Stimulated activated CD4-positive, alpha-beta T cell treated with anti-CD3 and anti-CD28 coated beads, Interleukin-15, amount 100 ng/mL, for 1 hour (primary cell): ENCODE measurements around the gene CHST8.

Experiments used
- DNase-seq, 2 donors: peaks; one replicate each; pipeline ENCODE4 v3.0.0-alpha.2; 2020; ENCODE audit warnings: low read depth in 1 of 2, low spot score in 1 of 2

Gene CHST8

DNA sequence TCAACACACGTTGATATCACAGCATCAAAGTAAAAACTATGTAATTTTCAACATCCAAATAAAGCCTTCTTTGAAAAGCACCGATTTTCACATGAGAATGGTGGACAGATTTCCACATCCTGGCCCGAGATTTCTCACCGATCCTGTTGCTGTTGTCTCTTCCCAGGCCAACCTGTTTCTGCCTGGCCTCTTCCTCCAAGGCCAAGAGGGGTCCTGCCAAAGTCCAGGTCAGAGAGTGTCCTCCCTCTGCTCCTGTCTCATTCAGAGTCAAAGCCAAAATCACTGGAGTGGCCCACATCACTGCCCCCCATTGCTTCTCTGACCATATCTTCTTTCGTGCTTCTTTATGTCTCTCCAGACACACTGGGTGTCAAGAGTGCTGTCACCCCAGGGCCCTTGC lies 49.5 kb downstream of the CHST8 start:
- no peak for DNase-seq

DNA sequence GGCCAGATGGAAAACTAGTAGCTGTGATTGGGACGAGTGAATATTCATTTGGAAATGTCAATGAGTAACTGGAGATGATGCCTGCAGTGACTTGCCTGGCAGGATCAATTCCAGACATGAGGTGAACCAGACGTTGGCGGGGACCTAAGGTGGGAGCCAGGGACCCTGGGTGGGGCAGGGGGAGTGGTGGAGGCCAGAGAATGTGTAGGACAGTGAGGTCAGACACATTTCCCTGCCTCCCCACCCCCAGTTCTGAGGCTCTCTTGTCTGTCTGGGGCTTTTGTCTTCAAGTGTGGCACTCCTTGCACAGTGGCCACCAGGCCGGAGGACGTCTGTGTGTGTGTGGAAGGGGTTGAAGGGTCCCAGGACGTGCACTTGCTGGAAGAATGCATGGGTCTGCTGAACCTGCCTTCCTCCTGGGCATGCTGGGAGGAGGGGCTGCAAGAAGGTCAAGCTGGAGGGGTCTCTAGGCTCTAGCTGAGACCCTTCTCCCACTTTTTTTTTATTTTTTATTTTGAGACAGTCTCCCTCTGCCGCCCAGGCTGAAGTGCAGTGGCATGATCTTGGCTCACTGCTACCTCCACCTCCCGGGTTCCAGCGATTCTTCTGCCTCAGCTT lies 51.6 kb downstream of the CHST8 start:
- no peak for DNase-seq

DNA sequence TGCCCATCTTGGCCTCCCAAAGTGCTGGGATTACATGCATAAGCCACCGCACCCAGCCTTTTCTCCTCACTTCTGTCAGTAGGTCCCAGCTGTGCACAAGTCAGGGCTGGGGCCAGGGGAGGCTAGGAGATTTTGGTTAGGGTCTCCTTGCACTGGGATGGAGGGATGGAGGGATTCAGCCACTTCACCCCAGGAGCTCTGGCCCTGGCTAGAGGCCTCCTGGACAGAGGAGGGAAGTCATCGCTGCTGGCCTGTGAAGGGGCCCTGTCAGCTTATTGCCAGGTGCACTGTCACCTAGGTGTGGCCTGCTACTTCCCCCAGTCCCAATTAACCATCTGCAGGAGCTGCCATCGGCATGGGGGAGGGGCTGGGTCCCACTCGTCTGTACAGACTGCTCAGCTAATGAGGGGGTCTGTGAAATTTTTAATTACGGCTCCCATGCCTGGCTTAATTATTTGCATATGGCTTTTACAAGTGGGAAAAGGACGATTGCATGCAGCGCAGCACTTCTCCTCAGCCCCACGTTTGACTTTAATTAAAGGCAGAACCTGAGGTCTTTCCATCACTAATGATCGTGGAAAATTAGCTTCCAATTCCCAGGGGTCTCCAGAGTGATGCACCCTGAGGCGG lies 52.4 kb downstream of the CHST8 start:
- DNase-seq, result no peak

DNA sequence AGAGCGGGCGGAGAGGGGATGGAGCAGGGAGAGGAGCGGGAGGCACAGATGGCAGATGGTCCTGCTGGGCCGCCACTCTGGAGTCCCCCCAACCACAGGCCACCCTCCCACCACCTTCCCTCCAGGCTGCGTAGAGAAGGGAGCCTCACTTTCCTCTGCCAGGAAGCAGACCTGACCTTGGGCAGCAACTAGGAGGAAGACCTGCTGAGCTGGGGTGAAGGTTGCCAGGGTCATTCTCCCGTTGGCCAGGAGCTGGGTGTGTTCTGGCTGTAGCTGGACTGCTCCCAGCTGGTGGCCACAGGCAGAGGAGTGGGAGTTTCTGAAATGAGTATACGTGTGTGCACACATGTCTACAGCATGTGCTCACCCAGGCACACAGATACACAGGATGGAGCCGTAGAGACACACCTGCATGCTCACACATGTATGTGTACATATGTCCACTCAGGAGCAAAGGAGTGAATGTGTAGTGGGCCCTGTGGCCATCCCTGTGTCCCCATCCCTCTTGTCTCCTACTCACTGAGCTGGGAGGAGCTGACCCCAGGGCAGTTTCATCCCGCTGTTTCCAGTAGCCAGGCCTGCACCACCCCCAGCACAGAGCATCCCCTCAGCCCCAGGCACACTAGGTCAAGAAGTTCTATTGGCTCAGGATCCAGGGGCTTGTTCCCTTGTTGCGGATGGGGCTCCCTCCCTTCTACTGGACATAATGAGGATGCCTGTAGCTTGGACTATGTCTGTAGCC lies 53.0 kb downstream of the CHST8 start:
- DNase-seq, result no peak

DNA sequence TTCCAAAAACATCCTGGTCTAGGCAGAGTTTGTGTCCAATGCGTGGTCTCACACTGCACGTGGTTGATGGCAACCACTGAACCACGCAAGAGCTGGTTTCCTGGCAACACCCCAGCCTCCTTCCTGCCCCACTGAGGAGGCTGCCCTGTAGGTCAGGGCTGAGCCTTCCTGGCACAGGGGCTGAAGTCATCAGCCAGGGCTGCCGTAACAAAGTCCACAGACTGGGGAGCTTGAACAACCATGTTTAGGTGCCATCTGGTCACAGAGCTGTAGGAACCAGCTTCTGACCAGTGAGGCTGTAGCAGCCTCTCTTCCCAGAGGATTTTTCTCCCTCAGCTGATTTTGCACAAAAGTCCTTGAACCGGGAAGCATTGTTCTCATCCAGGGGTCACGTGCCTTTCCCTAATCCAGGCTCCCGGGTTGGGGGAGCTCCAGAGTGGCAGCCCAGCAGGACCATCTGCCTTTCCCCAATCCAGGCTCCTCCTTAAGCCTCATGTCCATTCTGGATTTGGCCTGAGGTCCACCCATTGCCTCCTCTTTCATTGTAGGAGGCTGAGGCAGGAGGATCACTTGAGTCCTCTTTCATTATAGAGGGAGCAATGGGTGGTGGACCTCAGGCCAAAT lies 53.9 kb downstream of the CHST8 start:
- no peak for DNase-seq

DNA sequence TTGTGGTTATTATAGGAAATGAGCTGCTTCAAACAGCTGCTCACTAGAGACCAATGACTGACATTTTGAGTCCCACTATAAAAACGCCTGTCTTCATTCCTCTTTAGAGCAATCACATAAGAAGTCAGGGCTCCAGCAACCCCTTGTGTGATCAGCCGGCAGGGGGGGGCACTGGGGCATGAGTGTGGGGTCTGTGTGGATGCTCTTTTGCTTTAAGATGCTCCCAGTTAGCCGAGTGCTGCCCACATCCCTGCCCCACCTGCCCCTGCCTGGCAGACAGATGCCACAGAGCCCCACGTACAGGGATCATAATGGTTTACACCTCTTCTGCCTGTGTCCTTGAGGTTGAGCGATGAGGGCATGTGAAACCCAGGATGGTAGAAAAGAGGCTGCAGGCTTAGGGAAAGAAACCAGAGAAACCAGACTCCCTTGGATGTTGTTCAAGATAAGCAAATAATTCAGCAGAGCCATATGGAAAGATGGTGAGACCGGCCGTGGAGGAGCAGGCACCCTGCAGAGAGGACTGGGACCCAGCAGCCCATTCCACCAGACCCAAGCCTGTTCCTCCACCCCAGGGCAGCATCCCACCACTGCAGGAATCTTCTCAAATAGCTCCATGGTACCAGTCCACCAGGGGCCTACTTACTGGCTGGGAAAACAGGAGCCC lies 55.4 kb downstream of the CHST8 start:
- no peak for DNase-seq

DNA sequence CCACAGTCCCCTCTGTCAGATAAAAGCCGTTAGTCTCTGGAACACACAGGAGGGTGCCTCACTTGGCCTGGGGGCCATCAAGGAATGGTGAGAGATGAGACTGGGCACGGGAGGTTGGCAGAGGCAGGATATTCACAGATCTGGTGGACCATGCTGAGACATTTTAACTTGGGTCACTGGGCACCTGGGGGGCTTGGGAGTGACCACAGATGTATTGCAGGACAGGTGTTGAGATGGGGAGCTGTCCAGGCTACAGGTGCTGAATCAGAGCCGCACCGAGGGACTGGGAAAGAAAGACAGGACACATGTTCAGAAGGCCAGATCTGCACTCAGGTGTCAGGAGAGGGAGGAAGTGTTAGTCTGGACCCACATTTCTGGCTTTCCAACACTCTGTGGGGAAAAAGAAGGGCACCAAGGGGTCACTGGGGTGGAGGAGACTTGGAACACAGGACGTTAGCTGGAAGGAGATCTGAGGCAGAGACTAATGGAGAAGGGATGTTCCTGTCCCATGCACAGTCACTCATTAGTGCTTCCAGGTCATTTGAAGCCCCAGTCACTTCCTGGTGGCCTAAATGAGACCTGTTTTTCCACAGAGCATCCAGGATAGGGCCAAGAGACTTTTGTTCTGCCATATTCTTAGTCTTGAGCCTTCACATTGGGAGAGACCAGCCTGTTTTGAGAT lies 56.1 kb downstream of the CHST8 start:
- no peak for DNase-seq

DNA sequence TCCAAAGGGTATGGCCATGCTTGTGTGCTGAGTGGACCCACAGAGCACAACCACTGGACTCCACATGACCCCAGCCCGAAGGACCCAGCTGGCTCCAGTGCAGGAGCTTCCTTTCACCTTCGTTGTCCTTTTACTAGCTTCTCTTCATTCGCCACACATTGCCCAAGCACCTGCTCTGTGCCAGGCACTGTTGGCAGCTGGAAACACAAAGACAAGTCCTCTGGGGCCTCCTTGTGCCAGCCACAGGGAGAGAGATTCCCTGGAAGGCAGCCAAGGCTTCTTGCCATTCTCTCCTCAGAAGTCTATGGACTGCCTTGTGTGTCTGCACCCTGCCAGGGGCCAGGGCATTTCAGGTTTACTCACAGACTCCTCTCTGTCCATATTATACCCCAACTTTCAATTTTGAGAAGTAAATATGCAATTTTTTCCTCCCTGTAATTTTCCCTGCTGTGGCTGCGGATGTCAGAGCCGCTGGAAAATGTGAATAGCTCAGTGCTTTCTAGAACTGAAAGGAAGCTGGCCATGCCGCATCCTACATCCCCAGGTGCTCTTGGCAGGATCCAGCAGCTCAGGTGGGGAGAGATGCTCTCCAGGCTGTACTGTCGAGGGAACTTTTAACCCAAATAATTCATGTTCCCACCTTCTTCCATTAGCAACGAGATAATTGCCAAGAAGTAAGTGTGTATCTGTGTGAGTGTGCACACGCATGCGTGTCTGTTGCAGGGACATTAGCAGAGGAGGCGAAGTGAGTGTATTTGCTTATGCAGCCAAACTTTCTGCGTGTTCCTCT lies 57.2 kb downstream of the CHST8 start:
- DNase-seq, result no peak

DNA sequence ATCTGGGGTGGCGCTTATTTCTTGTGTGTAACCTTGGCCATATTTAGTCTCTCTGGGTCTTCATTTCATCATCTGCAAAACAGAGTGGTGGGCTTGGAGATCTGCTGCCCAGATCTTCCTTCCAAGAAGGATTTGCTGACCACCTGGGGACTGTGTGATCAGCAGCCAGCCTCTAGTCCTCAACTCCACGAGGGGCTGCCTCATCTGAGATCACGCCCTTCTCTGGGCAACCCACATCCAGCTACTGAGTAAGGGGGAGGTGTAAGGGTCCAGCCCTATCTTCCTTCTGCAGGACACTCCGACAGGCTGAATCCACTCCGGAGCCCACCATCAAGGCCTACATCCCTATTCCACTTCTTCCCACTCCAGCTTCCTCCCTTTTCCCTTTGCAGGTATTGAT lies 57.9 kb downstream of the CHST8 start:
- DNase-seq, result no peak

DNA sequence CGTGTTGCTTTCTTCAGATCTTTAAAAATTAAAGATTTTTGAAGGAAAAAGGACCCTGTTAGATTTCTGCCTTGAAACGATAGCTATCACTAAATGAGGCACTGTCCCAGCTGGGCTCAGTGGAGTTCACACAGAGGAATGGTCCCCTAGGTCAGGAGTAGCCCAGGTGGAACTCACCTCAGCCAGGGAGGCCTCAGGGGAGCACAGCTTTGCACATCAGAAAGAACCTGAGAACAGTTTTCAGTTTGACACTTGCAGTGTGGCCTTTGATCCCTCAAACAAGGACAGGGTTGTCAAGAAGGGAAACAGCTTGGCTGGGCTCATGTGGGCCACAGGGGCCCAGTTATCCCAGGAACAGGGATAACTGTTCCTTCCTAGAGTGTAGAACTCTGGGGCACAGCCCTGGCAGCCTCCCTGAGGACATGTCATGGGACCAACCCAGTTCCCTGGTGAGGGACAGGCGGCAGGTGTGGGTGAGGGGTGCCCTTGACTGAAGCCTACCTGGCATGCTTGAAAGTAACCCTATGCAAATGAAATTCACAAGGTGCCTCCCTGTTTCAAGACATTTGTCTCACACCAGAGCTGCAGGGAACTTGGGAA lies 59.4 kb downstream of the CHST8 start:
- DNase-seq, result no peak

DNA sequence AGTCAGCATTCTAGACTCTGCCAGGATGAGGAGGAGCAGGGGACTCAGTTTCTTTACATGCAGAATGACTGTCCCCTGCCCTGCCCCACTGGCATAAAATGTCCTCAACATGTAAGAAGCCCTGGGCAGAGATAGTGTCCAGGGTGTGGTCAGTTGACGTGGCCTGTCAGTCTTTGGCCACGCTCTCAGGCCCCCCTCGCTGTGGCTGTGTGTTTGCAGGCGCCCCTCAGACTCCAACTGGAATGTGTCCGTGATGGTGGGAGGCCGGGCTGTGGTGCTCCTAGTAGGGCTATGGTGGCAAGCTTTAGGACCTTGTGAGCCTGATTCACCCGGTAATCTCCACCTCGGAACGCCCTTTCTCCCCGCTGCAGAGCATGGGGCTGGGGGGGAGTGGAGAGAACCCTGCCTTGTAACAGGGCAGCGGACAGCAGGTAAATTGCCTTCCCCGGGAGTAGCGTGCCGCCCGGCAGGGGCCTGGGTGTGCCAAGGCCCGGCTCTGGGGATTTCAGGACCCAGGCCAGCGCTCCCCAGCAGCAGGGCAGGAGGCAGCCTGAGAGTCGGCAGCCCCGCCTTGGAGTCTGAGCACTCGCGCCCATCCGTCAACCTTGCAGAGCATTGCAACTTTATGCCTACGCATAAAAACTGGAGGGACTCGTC lies 62.3 kb downstream of the CHST8 start:
- DNase-seq, result no peak

DNA sequence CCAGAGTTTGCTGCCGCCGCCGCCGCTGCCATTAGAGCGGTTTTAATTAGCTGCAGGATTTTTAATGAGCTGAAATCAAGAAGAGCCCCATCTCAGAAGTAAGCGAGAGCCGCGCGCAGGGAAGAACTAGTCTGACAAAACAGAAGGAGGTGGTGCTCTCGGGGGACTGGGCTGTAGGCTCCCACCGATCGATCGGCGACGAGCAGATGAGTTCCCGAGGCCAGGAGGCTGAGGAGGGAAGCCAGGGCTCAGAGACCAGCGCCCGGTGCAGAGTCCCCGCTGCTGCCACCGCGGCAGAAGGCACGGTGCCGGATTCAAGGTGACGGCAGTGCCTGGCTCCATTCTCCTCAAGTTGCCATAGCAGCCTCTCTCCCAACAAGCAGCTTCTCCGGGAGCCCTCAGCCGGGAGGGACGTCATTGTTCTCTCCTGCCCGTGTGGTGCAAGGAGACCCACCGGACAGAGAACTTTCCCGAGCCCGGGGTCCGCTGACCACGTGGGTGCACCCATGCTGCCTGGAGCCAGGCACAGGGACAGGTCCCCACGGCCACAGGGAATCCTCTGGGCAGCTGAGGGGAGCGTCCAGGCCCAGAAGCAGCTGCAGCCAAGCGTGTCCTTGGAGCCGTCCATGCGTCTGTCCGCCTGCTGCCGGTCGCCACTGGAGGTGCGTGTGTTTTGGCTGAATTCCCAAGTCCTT lies 62.9 kb downstream of the CHST8 start:
- DNase-seq, result no peak

DNA sequence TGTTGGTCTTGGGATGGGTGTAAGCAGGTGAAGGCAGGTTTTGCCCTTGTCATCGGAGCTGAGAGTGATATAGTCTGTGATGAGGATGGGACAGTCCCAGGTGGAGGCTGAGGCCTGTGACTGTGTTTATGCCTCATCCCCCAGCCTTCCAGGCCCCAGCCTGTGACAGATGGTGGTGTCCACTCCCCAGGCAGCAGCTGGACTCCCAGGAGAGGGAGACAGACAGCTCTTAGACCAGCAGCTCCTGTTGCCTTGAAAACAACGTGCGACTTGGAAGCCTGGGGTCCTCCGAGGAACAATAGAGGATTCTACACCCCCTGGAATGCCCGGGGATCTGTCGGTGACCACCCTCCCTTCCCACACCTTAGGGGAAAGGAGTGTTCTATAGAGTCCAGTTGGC lies 63.8 kb downstream of the CHST8 start:
- no peak for DNase-seq

DNA sequence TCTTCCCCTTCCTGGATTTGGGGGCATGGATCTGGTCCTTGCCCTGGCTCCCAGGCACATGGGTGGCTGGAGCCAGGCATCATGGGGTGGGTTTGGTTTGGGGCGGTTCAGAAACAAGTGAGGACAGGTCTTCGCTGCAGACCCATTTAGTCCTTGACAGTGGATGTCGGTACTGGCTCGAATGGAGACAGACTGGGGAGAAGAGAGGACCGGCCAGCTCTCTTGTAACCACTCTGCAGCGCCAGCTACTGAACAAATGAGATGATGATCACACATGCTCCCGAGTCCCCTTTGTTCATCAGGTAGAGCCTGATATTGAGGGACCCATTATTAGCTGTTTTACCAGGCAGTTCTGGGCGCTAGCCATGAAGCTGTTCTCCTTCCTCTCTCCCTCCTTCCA lies 64.5 kb downstream of the CHST8 start:
- no peak for DNase-seq

DNA sequence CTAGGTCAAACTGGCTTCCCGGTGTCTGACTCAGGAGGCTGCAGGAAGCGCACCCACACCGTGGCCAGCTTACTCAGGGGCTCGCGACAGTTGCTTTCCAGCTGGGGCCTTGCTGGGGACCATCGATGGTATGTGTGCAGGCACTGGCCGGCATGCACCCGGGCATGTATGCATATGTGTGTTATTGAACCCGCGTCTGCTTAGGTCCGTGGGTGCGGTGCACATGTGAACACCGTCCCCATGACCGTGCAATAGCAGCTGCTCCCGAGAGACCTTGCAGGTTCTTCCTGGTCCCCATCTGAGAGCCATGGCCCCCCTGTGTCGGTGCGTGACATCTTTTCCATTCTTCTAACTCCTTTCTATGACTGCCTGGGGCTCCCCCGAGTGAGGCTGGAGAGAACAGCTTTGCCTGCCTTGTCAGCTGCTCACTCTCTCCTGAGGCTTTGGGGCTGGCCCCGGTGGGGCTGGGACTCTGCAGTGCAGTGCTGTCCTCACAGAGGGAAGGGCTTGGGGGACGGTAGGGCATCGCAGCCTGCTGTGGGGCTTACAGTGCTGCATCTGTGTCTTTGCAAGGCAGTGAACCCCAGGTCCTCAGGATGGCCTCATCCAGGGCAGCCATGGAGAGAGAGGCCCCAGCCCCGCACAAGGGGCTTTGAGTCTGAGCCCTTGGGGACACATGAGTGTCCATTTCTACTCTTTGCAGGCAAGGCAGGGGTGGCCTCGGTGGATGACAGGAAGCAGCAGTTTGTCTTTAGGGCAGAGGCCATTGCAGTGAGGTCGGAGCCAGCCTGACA lies 65.1 kb downstream of the CHST8 start:
- no peak for DNase-seq

DNA sequence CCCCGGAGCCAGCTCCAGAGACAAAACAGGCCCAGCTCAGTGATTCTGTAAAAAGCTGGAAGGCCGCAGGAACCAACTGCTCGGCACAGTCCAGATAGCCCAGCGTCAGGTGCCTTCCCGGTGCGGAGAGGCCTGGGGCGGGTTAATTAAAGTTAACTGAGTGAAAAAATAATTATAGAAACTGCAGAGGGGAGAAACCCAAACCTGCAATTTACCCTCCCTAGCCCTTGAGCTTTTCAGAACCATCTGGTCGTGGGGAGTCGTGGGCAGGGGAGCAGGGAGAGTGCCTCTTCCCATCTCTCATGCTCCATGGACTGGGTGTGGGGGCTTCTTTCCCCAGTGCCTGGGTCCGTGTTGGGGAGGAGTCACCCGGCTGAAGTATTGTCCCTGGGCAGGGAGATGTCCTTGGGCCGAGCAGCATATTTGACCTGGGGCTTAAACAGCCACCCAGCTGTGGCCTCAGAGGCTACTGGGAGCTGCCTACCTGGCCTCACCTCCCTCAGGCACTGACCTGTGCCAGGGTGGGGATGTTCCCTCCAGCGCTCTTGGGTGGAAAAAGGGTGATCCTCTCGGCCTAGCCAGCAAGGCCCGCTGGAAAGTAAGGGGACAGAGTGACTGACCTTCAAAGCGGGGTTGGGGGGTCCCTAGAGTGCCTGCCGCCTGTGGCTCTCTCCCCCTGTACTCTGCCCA lies 65.9 kb downstream of the CHST8 start:
- no peak for DNase-seq
